ENCODE measurements around the gene CADPS2. TPM values are rescaled to one million over a fixed set of nuclear protein-coding genes. Genes with fewer than 3 reads are reported as not detected.

CADPS2 gene
- total and polyA plus RNA-seq, 7 experiments from 2014 or later = not detected

DNA sequence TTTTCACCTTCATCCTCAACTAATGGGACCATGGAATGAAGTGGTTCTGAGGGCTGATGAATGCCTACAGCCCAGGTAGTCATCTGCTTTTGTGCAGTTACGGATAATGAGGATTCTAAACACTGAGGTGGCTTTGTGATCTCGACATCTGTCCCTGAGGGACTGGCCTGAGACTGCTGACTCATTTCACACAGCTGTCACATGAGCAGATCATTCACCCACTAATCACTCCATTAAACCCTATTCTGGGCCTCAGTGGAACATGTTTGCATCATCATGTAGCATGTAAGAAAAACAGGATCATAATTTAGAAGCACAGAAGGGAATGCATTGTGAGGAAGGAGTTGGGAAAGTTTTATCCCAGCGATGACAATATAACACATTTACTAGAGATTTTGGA, 502.3 kb downstream of the CADPS2 start:
- Histone ChIP-seq H3K9me3 (ENCODE audit: control insufficient read depth in 2 of 3, low read length in 3 of 3) (no peaks in the 10 kb centered on the region), H3K27ac (ENCODE audit: low read depth, low read length) (no peak overlapping the region), H3K36me3 (ENCODE audit: control insufficient read depth in 2 of 3, insufficient read depth in 3 of 3, low read length in 3 of 3) (no peaks in the 10 kb centered on the region), H3K4me3 (ENCODE audit: low read length) (no peak overlapping the region), H3K4me1 (ENCODE audit: control insufficient read depth in 2 of 2, insufficient read depth in 2 of 2, low read length in 2 of 2) (no peaks in the 10 kb centered on the region), H3K27me3 (ENCODE audit: control insufficient read depth in 2 of 2, insufficient read depth in 2 of 2, low read length in 2 of 2) (no peaks in the 10 kb centered on the region)
- peaks cover 0 to 6% (median 0%) of the 10 kb centered on the region in 11 donors for H3K9me3 Mint-ChIP-seq
- no peaks in the 10 kb centered on the region for H3K36me3 Mint-ChIP-seq
- ATAC-seq (no peak), DNase-seq (no peak)
- H3K4me3 Mint-ChIP-seq = no peak overlapping the region
- intact Hi-C loops (cut with micrococcal nuclease) = no loop called here
- H3K27me3 Mint-ChIP-seq = peaks cover 0 to 2% (median 0%) of the 10 kb centered on the region in 5 donors
- CTCF ChIA-PET = no interaction called here
- POLR2A ChIA-PET = no interaction called here
- no peak overlapping the region for H3K27ac Mint-ChIP-seq
- no peaks in the 10 kb centered on the region for H3K4me1 Mint-ChIP-seq

DNA sequence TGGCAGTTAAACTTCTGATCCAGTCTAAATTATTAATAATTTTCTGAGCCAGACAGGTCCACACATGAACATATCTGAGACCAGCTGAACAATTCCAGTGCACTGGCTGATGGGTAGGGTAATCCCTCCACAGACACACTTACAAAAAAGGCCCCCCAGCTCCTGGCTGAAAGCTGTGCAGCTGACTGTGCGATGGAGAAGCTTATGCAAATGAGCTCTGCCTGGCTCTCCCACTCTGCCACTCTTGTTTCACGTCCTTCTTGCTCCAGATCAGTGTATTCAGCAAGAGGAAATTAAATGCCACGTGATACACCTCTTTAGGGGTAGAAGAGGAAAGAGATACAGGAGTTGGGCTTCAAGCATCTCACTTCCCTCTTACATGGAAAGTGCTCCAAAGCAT, 505.3 kb downstream of the CADPS2 start:
- ChIA-PET POLR2A (no interaction called here), CTCF (no interaction called here)
- H3K27ac ChIP-seq (ENCODE audit: low read depth, low read length) = no peak overlapping the region
- H3K9me3 ChIP-seq (ENCODE audit: control insufficient read depth in 2 of 3, low read length in 3 of 3) = no peaks in the 10 kb centered on the region
- H3K4me3 Mint-ChIP-seq = no peak overlapping the region
- H3K27me3 ChIP-seq (ENCODE audit: control insufficient read depth in 2 of 2, insufficient read depth in 2 of 2, low read length in 2 of 2) = no peaks in the 10 kb centered on the region
- H3K9me3 Mint-ChIP-seq = peaks cover 0 to 6% (median 0%) of the 10 kb centered on the region in 11 donors
- no peaks in the 10 kb centered on the region for H3K36me3 ChIP-seq (ENCODE audit: control insufficient read depth in 2 of 3, insufficient read depth in 3 of 3, low read length in 3 of 3)
- H3K4me3 ChIP-seq (ENCODE audit: low read length) = no peak overlapping the region
- no peak overlapping the region for H3K27ac Mint-ChIP-seq
- intact Hi-C loops (cut with micrococcal nuclease) = no loop called here
- peaks cover 0 to 2% (median 0%) of the 10 kb centered on the region in 5 donors for H3K27me3 Mint-ChIP-seq
- no peaks in the 10 kb centered on the region for H3K4me1 Mint-ChIP-seq
- DNase-seq = no peak
- no peaks in the 10 kb centered on the region for H3K4me1 ChIP-seq (ENCODE audit: control insufficient read depth in 2 of 2, insufficient read depth in 2 of 2, low read length in 2 of 2)
- ATAC-seq = no peak
- H3K36me3 Mint-ChIP-seq = no peaks in the 10 kb centered on the region

DNA sequence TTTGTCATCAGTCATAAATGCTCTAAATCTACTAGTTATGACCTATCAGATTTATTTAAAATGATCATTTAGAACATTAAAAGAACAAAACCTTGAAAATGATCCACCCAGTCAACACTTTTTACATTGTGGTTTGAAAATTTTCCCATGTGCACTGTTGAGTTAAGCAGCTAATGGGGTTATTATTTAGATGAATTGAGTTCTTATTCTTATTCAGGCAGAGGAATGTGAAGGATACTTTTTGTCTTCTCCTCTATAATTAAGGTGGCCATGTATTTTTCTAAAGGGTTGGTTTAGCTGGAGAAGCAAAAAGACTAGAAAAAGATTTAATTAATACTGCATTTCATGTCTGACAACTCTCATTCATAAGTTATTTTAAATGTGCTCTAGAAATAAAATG, 506.8 kb downstream of the CADPS2 start:
- Histone ChIP-seq H3K9me3 (ENCODE audit: control insufficient read depth in 2 of 3, low read length in 3 of 3) (no peaks in the 10 kb centered on the region), H3K4me3 (ENCODE audit: low read length) (no peak overlapping the region), H3K4me1 (ENCODE audit: control insufficient read depth in 2 of 2, insufficient read depth in 2 of 2, low read length in 2 of 2) (no peaks in the 10 kb centered on the region), H3K36me3 (ENCODE audit: control insufficient read depth in 2 of 3, insufficient read depth in 3 of 3, low read length in 3 of 3) (no peaks in the 10 kb centered on the region), H3K27me3 (ENCODE audit: control insufficient read depth in 2 of 2, insufficient read depth in 2 of 2, low read length in 2 of 2) (no peaks in the 10 kb centered on the region), H3K27ac (ENCODE audit: low read depth, low read length) (no peak overlapping the region)
- no peak for DNase-seq
- Mint-ChIP-seq H3K27ac (no peak overlapping the region), H3K4me3 (no peak overlapping the region), H3K4me1 (no peaks in the 10 kb centered on the region), H3K36me3 (no peaks in the 10 kb centered on the region), H3K27me3 (peaks cover 0 to 2% (median 0%) of the 10 kb centered on the region in 5 donors), H3K9me3 (peaks cover 0 to 6% (median 0%) of the 10 kb centered on the region in 11 donors)
- POLR2A ChIA-PET = no interaction called here
- ATAC-seq = no peak
- CTCF ChIA-PET = no interaction called here
- intact Hi-C loops (cut with micrococcal nuclease) = no loop called here

- Histone ChIP-seq H3K9me3 (ENCODE audit: control insufficient read depth in 2 of 3, low read length in 3 of 3) (no peaks in the 10 kb centered on the region), H3K36me3 (ENCODE audit: control insufficient read depth in 2 of 3, insufficient read depth in 3 of 3, low read length in 3 of 3) (no peaks in the 10 kb centered on the region), H3K27ac (ENCODE audit: low read depth, low read length) (no peak overlapping the region), H3K27me3 (ENCODE audit: control insufficient read depth in 2 of 2, insufficient read depth in 2 of 2, low read length in 2 of 2) (no peaks in the 10 kb centered on the region), H3K4me3 (ENCODE audit: low read length) (no peak overlapping the region), H3K4me1 (ENCODE audit: control insufficient read depth in 2 of 2, insufficient read depth in 2 of 2, low read length in 2 of 2) (no peaks in the 10 kb centered on the region)
- ChIA-PET CTCF (no interaction called here), POLR2A (no interaction called here)
- intact Hi-C loops (cut with micrococcal nuclease) = no loop called here
- no peak overlapping the region for H3K4me3 Mint-ChIP-seq
- DNase-seq = no peak
- no peak for ATAC-seq
- H3K4me1 Mint-ChIP-seq = no peaks in the 10 kb centered on the region
- no peak overlapping the region for H3K27ac Mint-ChIP-seq
- peaks cover 0 to 3% (median 0%) of the 10 kb centered on the region in 5 donors for H3K36me3 Mint-ChIP-seq
- H3K27me3 Mint-ChIP-seq = peaks cover 0 to 6% (median 4%) of the 10 kb centered on the region in 5 donors
- peaks cover 0 to 8% (median 0%) of the 10 kb centered on the region in 11 donors for H3K9me3 Mint-ChIP-seq
Measured at GRCh38 chr7:122369756-122370155, 516.5 kb downstream of the CADPS2 start.

DNA sequence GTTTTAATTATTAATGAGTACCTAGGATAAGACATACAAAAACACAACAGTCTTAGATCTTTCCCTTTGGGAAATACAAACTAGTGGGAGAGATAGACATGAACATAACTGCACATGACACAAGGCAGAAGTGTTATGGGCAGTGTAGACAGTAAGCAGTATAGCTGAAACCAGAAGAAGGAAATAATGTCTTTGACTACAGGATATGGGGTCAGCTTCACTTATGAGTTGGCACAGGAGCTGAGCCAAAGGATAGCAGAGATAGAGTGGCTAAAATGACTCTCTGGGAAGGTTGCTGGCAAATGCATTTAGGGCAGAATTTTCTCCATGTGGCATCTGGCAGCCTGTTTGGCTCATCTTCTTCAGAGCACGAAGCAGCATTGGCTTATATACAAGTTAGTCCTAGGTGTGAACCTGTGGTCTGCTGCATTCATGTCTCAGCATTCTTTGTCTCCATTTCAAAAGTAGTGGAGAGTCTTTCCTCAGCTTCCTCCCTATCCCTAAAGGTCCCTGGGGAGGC, 521.4 kb downstream of the CADPS2 start:
- Mint-ChIP-seq H3K4me1 (no peaks in the 10 kb centered on the region), H3K36me3 (peaks cover 0 to 3% (median 0%) of the 10 kb centered on the region in 5 donors), H3K9me3 (peaks cover 0 to 5% (median 0%) of the 10 kb centered on the region in 11 donors), H3K4me3 (no peak overlapping the region), H3K27me3 (peaks cover 0 to 6% (median 0%) of the 10 kb centered on the region in 5 donors), H3K27ac (no peak overlapping the region)
- ChIA-PET CTCF (no interaction called here), POLR2A (no interaction called here)
- no peaks in the 10 kb centered on the region for H3K27me3 ChIP-seq (ENCODE audit: control insufficient read depth in 2 of 2, insufficient read depth in 2 of 2, low read length in 2 of 2)
- no peak for DNase-seq
- H3K9me3 ChIP-seq (ENCODE audit: control insufficient read depth in 2 of 3, low read length in 3 of 3) = no peaks in the 10 kb centered on the region
- no peak overlapping the region for H3K27ac ChIP-seq (ENCODE audit: low read depth, low read length)
- intact Hi-C loops (cut with micrococcal nuclease) = no loop called here
- H3K36me3 ChIP-seq (ENCODE audit: control insufficient read depth in 2 of 3, insufficient read depth in 3 of 3, low read length in 3 of 3) = no peaks in the 10 kb centered on the region
- no peaks in the 10 kb centered on the region for H3K4me1 ChIP-seq (ENCODE audit: control insufficient read depth in 2 of 2, insufficient read depth in 2 of 2, low read length in 2 of 2)
- no peak overlapping the region for H3K4me3 ChIP-seq (ENCODE audit: low read length)
- ATAC-seq = no peak

- ChIA-PET POLR2A (no interaction called here), CTCF (no interaction called here)
- H3K36me3 ChIP-seq (ENCODE audit: control insufficient read depth in 2 of 3, insufficient read depth in 3 of 3, low read length in 3 of 3) = no peaks in the 10 kb centered on the region
- Mint-ChIP-seq H3K4me1 (no peaks in the 10 kb centered on the region), H3K27me3 (no peaks in the 10 kb centered on the region), H3K36me3 (no peaks in the 10 kb centered on the region), H3K4me3 (no peak overlapping the region), H3K9me3 (peaks cover 0 to 5% (median 0%) of the 10 kb centered on the region in 11 donors), H3K27ac (no peak overlapping the region)
- no peaks in the 10 kb centered on the region for H3K9me3 ChIP-seq (ENCODE audit: control insufficient read depth in 2 of 3, low read length in 3 of 3)
- no peaks in the 10 kb centered on the region for H3K27me3 ChIP-seq (ENCODE audit: control insufficient read depth in 2 of 2, insufficient read depth in 2 of 2, low read length in 2 of 2)
- H3K4me1 ChIP-seq (ENCODE audit: control insufficient read depth in 2 of 2, insufficient read depth in 2 of 2, low read length in 2 of 2) = no peaks in the 10 kb centered on the region
- ATAC-seq (no peak), DNase-seq (no peak)
- intact Hi-C loops (cut with micrococcal nuclease) = no loop called here
- no peak overlapping the region for H3K4me3 ChIP-seq (ENCODE audit: low read length)
- H3K27ac ChIP-seq (ENCODE audit: low read depth, low read length) = no peak overlapping the region
Measured at GRCh38 chr7:122363144-122363543, 523.1 kb downstream of the CADPS2 start.

DNA sequence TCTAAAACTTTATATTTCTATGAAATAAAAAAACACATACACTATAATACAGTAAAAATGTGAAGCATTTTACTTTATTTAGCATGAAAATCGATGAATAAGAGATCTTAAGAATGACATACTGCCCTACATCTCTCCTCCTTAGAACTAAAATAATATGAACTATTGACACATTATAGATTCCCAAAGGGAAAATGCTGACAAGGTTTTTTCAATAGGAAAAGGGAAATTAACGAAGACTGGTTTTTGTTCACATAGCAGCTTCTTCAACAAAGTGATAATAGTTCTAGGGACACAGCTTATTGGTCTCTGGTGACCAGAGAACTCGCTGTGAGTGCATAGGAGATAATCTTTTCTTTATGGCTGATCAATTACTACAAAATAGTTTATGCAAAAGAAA, 523.8 kb downstream of the CADPS2 start:
- DNase-seq (no peak), ATAC-seq (no peak)
- intact Hi-C loops (cut with micrococcal nuclease) = no loop called here
- peaks cover 0 to 7% (median 0%) of the 10 kb centered on the region in 11 donors for H3K9me3 Mint-ChIP-seq
- Histone ChIP-seq H3K36me3 (ENCODE audit: control insufficient read depth in 2 of 3, insufficient read depth in 3 of 3, low read length in 3 of 3) (no peaks in the 10 kb centered on the region), H3K4me3 (ENCODE audit: low read length) (no peak overlapping the region), H3K4me1 (ENCODE audit: control insufficient read depth in 2 of 2, insufficient read depth in 2 of 2, low read length in 2 of 2) (no peaks in the 10 kb centered on the region), H3K27me3 (ENCODE audit: control insufficient read depth in 2 of 2, insufficient read depth in 2 of 2, low read length in 2 of 2) (no peaks in the 10 kb centered on the region), H3K9me3 (ENCODE audit: control insufficient read depth in 2 of 3, low read length in 3 of 3) (no peaks in the 10 kb centered on the region), H3K27ac (ENCODE audit: low read depth, low read length) (no peak overlapping the region)
- H3K4me3 Mint-ChIP-seq = no peak overlapping the region
- CTCF ChIA-PET = no interaction called here
- no peaks in the 10 kb centered on the region for H3K27me3 Mint-ChIP-seq
- no peaks in the 10 kb centered on the region for H3K4me1 Mint-ChIP-seq
- H3K27ac Mint-ChIP-seq = no peak overlapping the region
- POLR2A ChIA-PET = no interaction called here
- no peaks in the 10 kb centered on the region for H3K36me3 Mint-ChIP-seq
